Measurements from ENCODE around the gene CFHR4.

DNA sequence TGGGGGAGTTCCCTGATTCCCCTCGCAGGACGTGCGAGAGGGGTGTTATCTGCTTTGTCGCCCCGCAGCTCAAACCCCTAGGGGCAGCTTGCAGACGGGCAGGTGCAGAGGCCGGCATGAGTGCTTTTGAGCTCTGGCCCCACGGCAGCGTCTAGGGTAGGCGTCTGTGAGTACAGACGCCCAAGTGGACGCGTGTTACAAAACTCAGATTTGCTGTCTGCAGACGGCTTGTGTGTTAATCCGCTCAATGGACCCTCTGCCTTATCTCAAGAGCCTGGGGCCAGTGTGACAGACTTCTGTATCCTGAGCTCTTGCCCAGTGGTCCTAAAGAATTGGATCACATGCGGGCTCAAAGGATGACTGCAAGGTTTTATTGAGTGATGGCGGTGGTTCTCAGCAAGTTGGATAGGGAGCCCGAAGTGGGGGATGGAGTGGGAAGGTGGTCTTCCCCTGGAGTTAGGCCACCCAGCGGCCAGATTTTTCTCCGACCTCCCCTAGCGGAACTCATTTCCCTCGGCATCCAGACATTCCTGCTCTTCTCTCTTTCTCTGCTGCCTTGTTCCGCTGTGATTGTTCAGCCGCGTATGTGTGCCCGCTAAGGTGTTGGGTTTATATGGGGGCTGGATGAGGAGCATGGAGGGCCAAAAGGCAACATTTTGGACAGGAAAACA lies 9.4 kb downstream of the CFHR4 start:
- TF ChIP-seq, protein P1, sequence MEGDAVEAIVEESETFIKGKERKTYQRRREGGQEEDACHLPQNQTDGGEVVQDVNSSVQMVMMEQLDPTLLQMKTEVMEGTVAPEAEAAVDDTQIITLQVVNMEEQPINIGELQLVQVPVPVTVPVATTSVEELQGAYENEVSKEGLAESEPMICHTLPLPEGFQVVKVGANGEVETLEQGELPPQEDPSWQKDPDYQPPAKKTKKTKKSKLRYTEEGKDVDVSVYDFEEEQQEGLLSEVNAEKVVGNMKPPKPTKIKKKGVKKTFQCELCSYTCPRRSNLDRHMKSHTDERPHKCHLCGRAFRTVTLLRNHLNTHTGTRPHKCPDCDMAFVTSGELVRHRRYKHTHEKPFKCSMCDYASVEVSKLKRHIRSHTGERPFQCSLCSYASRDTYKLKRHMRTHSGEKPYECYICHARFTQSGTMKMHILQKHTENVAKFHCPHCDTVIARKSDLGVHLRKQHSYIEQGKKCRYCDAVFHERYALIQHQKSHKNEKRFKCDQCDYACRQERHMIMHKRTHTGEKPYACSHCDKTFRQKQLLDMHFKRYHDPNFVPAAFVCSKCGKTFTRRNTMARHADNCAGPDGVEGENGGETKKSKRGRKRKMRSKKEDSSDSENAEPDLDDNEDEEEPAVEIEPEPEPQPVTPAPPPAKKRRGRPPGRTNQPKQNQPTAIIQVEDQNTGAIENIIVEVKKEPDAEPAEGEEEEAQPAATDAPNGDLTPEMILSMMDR (IDR thresholded peaks at IDR 0.05): no peak
- no peak for TF ChIP-seq EZH2 (IDR thresholded peaks at IDR 0.05; ENCODE audit: borderline replicate concordance, insufficient read depth, low read depth, low read length, poor library complexity, severe bottlenecking)
